K562 (cell line): ENCODE measurements around the gene PARD3B. TPM values are rescaled to one million over a fixed set of nuclear protein-coding genes. Genes with fewer than 3 reads are reported as not detected.
A peak's percentile ranks its signal among the peaks of the same experiment; 100 is the strongest.

Experiments
- ATAC-seq: fragments of 200-7000 bp; cut with Tn5 transposase; 3 replicates; pipeline ENCODE4 v1.9.1; 2020; ENCODE audit warnings: moderate library complexity
- BruUV-seq: library from RNA; stranded (reverse); fragments of 400-500 nt; replicated peaks from 2 replicates; lab custom pipeline; 2021; lab: Mats Ljungman, UMichigan
- CTCF ChIA-PET: fragments of 300-600 bp; formaldehyde crosslinking; extraction: SDS; loops from one replicate; lab custom pipeline; 2021; ENCODE audit warnings: low intra/inter-chr PET ratio; lab: Yijun Ruan, JAX
- POLR2A ChIA-PET: fragments of 300-600, 350-650 bp; sonication (Branson Sonifier 250); formaldehyde crosslinking; extraction: SDS; loops from one replicate; lab custom pipeline; 2021; ENCODE audit warnings: antibody characterized with exemption, inconsistent platforms; lab: Yijun Ruan, JAX
- DNase-seq, 4 experiments: peaks; one replicate each; pipeline versions ENCODE4 v3.0.0 to v3.0.0-alpha.2; 2011 to 2018; ENCODE audit warnings: low spot score in 3 of 4, mixed read lengths in 3 of 4; ENCODE audit errors: extremely low read depth in 1 of 4
- FAIRE-seq: peaks from 2 replicates; lab custom pipeline; 2011; peaks lifted over from hg19 to GRCh38; lab: Jason Lieb, UNC
- H2AFZ ChIP-seq: 2 replicates; pipeline ENCODE4 v1.6.0; 2011; ENCODE audit warnings: low read depth, low read length, control low read depth, inconsistent platforms
- H3K27ac ChIP-seq: fragments of 200-600 bp; 3 replicates; pipeline ENCODE4 v1.8.0; 2011; ENCODE audit warnings: low read depth, mild to moderate bottlenecking, control low read depth, inconsistent platforms, low read length, moderate library complexity, mixed read lengths; ENCODE audit errors: extremely low read depth
- H3K27me3 ChIP-seq, 2 experiments: fragments of 300-600 bp in 1 of 2; 2 replicates in 1 of 2; 3 replicates in 1 of 2; pipeline versions ENCODE4 v1.6.0 to v1.8.0; 2011; ENCODE audit warnings: inconsistent platforms in 2 of 2, low read length in 2 of 2, mild to moderate bottlenecking in 1 of 2, mixed read lengths in 1 of 2, moderate library complexity in 1 of 2; ENCODE audit not compliant: control insufficient read depth in 2 of 2, insufficient read depth in 2 of 2
- H3K36me3 ChIP-seq: fragments of 300-600 bp; 3 replicates; pipeline ENCODE4 v1.8.0; 2011; ENCODE audit warnings: mild to moderate bottlenecking, low read length, inconsistent platforms; ENCODE audit not compliant: control insufficient read depth, insufficient read depth
- H3K4me1 ChIP-seq, 2 experiments: fragments of 200-600 bp in 1 of 2; replicated peaks in 1 of 2; 2 replicates in 1 of 2; 3 replicates in 1 of 2; pipeline versions ENCODE4 v1.5.1 to v1.8.0; 2011; ENCODE audit warnings: inconsistent platforms in 2 of 2, low read length in 2 of 2, mild to moderate bottlenecking in 1 of 2, mixed read lengths in 1 of 2, moderate library complexity in 1 of 2; ENCODE audit not compliant: control insufficient read depth in 2 of 2, insufficient read depth in 2 of 2
- H3K4me2 ChIP-seq: 2 replicates; pipeline ENCODE4 v1.6.1; 2011; ENCODE audit warnings: low read length, control low read depth, inconsistent platforms, mixed read lengths; ENCODE audit not compliant: insufficient read depth
- H3K4me3 ChIP-seq: fragments of 200-600 bp; sonication (generic), shearing (Covaris generic); 2 replicates; pipeline ENCODE4 v1.5.1; 2016; ENCODE audit warnings: control low read depth, inconsistent platforms
- H3K79me2 ChIP-seq: fragments of 200-600 bp; 3 replicates; pipeline ENCODE4 v1.8.0; 2011; ENCODE audit warnings: low read length, inconsistent platforms; ENCODE audit not compliant: control insufficient read depth, insufficient read depth
- H3K9ac ChIP-seq, 2 experiments: 2 replicates each; pipeline versions ENCODE4 v1.6.0 to v1.6.1; 2011; ENCODE audit warnings: low read depth in 2 of 2, low read length in 2 of 2, control low read depth in 1 of 2, inconsistent platforms in 1 of 2, mild to moderate bottlenecking in 1 of 2, mixed read lengths in 1 of 2; ENCODE audit not compliant: insufficient read depth in 1 of 2
- H3K9me1 ChIP-seq: one replicate; pipeline ENCODE4 v1.6.0; 2011; ENCODE audit warnings: inconsistent platforms, mild to moderate bottlenecking, low read length, moderate library complexity; ENCODE audit not compliant: control insufficient read depth, insufficient read depth
- H3K9me3 ChIP-seq: replicated peaks from 2 replicates; pipeline ENCODE4 v1.5.1; 2011; ENCODE audit warnings: low read depth, low read length, inconsistent platforms; ENCODE audit not compliant: control insufficient read depth, insufficient read depth
- H4K20me1 ChIP-seq: replicated peaks from 2 replicates; pipeline ENCODE4 v1.6.1; 2011; ENCODE audit warnings: low read length, inconsistent platforms, mixed read lengths; ENCODE audit not compliant: control insufficient read depth, insufficient read depth
- C11orf30 ChIP-seq: fragments of 450-650 bp; IDR thresholded peaks from 2 replicates; pipeline ENCODE4 v1.6.1; 2016; ENCODE audit warnings: low read depth, mild to moderate bottlenecking
- DMBX1 ChIP-seq: fragments of 250-450 bp; sonication (Bioruptor Pico); IDR thresholded peaks from 2 replicates; pipeline ENCODE4 v1.8.0; 2022; ENCODE audit warnings: inconsistent platforms, mild to moderate bottlenecking, moderate library complexity, borderline replicate concordance
- EP300 ChIP-seq: IDR thresholded peaks from 2 replicates; pipeline ENCODE4 v1.6.1; 2012; ENCODE audit warnings: low read length, improper control_type of control experiment
- MAFG ChIP-seq: fragments of 450-650 bp; conservative IDR thresholded peaks from 2 replicates; pipeline ENCODE4 v1.6.1; 2016; ENCODE audit warnings: missing genetic modification characterization, missing compliant biosample characterization
- RFX1 ChIP-seq: fragments of 450-650 bp; IDR thresholded peaks from 2 replicates; pipeline ENCODE4 v1.6.1; 2016; ENCODE audit warnings: mild to moderate bottlenecking, moderate library complexity
- SAP30 ChIP-seq: fragments of 200-600 bp; sonication (generic); IDR thresholded peaks from 2 replicates; pipeline ENCODE4 v1.6.1; 2012; ENCODE audit warnings: borderline replicate concordance, low read depth, mild to moderate bottlenecking, moderate library complexity, low read length, control low read depth, inconsistent platforms; ENCODE audit not compliant: insufficient read depth, poor library complexity, severe bottlenecking
- ZNF3 ChIP-seq: fragments of 250-450 bp; sonication (Bioruptor Pico); IDR thresholded peaks from 2 replicates; pipeline ENCODE4 v1.5.0; 2021; ENCODE audit warnings: mild to moderate bottlenecking, moderate library complexity
- ZNF316 ChIP-seq: fragments of 450-650 bp; IDR thresholded peaks from 2 replicates; pipeline ENCODE4 v1.6.1; 2016
- WGBS: fragments of 100-300 bp; shearing (Covaris generic); methylation state at CpG from one replicate; pipeline ENCODE4 v1.1.6; 2016; ENCODE audit warnings: low coverage, mixed read lengths; ENCODE audit not compliant: insufficient coverage; ENCODE audit errors: missing lambda C conversion rate; 5-methylcytosine and 5-hydroxymethylcytosine counted together
- in situ Hi-C: fragments of 300-500 bp; cut with MboI; formaldehyde crosslinking; loops from 4 replicates; pipeline ENCODE4 v1.15.0; 2018; ENCODE audit warnings: inconsistent platforms, mixed read lengths
- intact Hi-C: fragments of 100-400 bp; cut with micrococcal nuclease; formaldehyde crosslinking; loops from 2 replicates; pipeline ENCODE4 v1.14.2; 2022
- polyA plus RNA-seq, 8 experiments: library from polyadenylated mRNA; depleted of rRNA in 4 of 8; stranded (reverse) in 5 of 8; unstranded in 3 of 8; fragments of >200 nt; fragmentation: Nextera tagmentation in 2 of 8; fragmentation: Illumina TruSeq in 1 of 8; extraction: Ambion mirVana in 2 of 8; extraction: Trizol in 1 of 8; gene quantifications; 2 replicates each; pipeline versions ENCODE4 v1.2.1 to v1.2.3, GENCODE V29; 2011 to 2014; ENCODE audit warnings: inconsistent platforms in 1 of 8, missing spikeins in 1 of 8
- total RNA-seq, 7 experiments: library from RNA; depleted of rRNA in 6 of 7; stranded (reverse); fragments of >200 nt in 6 of 7; fragmentation: Illumina TruSeq in 2 of 7; extraction: Trizol in 2 of 7; gene quantifications; 2 replicates each; pipeline versions ENCODE4 v1.2.1 to v1.2.3, GENCODE V29; 2011 to 2021; ENCODE audit warnings: low replicate concordance in 1 of 7

The PARD3B gene
- total and polyA plus RNA-seq, 9 of the 15 experiments (the other 6 are each of a cell fraction or from before 2014, with no cell fraction given): 0.15 to 3.0 (median 1.1) TPM

DNA sequence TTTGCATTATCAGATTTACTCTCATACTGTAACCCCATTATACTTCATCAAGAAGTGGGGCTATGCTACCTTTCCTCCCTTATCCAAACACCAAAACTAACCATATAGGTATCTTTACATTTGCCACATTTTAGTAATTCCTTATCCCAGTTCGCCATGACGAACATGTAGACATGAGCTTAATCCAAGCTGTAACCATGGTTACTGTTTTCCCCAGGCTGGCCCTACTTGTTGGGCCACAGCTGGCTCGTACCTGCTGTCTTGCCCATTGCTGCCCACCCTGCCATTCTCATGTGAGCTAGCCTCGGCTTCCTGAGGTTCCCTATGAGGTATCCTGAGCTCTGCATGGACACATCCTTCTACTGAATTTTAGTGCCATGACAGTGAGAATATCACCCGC, 117.7 kb downstream of the PARD3B start:
- 14% methylated on average over 5 of the region's 5 CpGs for WGBS
- in situ Hi-C loops: no loop called here
- no peaks in the 10 kb centered on the region for H3K4me1 ChIP-seq
- intact Hi-C loops: no loop called here
- H2AFZ ChIP-seq: no peak overlapping the region
- no peak overlapping the region for H3K4me2 ChIP-seq
- H4K20me1 ChIP-seq: no peaks in the 10 kb centered on the region
- H3K79me2 ChIP-seq: no peaks in the 10 kb centered on the region
- no TSS peak for BruUV-seq
- ChIA-PET POLR2A (interaction anchor here (0.6 kb wide), 1 partner anchor 429 kb away, joined by 3 read pairs; no protein-coding TSS in a partner anchor), CTCF (no interaction called here)
- DNase-seq: no peak
- H3K27ac ChIP-seq: no peak overlapping the region
- H3K9me1 ChIP-seq: no peaks in the 10 kb centered on the region
- H3K4me3 ChIP-seq: no peak overlapping the region
- TF ChIP-seq RFX1 (peak; percentile 70), EP300 (no peak), ZNF3 (CRISPR knock-in tag) (no peak)
- H3K9ac ChIP-seq: no peak overlapping the region
- ATAC-seq: no peak
- no peaks in the 10 kb centered on the region for H3K9me3 ChIP-seq
- H3K27me3 ChIP-seq: no peaks in the 10 kb centered on the region
- no peak for FAIRE-seq
- no peaks in the 10 kb centered on the region for H3K36me3 ChIP-seq

DNA sequence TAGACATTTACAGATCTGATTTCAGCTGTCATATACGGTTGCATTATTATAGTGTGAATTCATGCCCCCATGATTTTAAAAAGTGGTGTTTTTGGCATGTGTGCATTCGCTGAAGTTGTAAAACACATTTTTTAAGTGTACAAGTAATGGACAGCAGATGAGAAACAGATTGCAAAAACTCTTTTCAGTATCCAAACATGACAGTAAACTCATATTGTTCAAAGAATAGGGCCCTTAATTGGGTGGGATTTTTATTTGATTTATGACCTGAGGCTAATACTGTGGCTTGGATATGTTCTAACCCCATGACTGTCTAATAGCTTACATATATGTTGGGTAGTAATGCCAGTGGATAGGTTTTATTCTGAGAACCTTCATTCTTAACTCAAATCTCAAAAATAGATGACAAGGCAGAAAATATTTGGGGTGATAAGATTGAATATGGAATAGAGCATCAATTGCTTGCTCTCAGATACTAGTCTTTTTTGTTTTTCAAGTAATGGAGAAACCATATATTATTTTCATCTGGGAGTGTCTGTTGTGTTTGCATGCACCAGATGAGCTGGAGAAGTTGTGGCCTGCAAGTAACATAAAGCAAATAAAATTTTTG, 118.6 kb downstream of the PARD3B start:
- POLR2A ChIA-PET: no interaction called here
- no TSS peak for BruUV-seq
- TF ChIP-seq MAFG (tag) (peak; percentile 40; the same call in 1 of the 2 replicates), DMBX1 (no peak), ZNF316 (peak; percentile 64; the same call in 1 of the 2 replicates), C11orf30 (peak; percentile 41; the same call in 1 of the 2 replicates), SAP30 (no peak)
- in situ Hi-C loops: no loop called here
- CTCF ChIA-PET: no interaction called here
- Histone ChIP-seq H2AFZ (no peak overlapping the region), H3K4me2 (no peak overlapping the region), H3K9me3 (no peaks in the 10 kb centered on the region), H3K27ac (no peak overlapping the region), H3K9me1 (no peaks in the 10 kb centered on the region), H3K9ac (no peak overlapping the region), H3K4me1 (no peaks in the 10 kb centered on the region), H3K36me3 (no peaks in the 10 kb centered on the region), H3K4me3 (no peak overlapping the region), H3K79me2 (no peaks in the 10 kb centered on the region), H4K20me1 (no peaks in the 10 kb centered on the region), H3K27me3 (no peaks in the 10 kb centered on the region)
- FAIRE-seq (no peak), DNase-seq (no peak), ATAC-seq (no peak)
- intact Hi-C loops: no loop called here
- 8% methylated on average over 2 of the region's 2 CpGs for WGBS
